ENCODE results near the gene ANKRD17.

- TF ChIP-seq CTCF (IDR thresholded peaks at IDR 0.05; ENCODE audit: insufficient read depth, low read depth, low read length), result no peak
- TF ChIP-seq EZH2 (IDR thresholded peaks at IDR 0.05; ENCODE audit: insufficient read depth, low read length), result no peak
Measured at GRCh38 chr4:73222466-73223257, 35.9 kb downstream of the ANKRD17 start.
